ENCODE results near the gene STN1. TPM values are rescaled to one million over a fixed set of nuclear protein-coding genes. Genes with fewer than 3 reads are reported as not detected.
A peak's percentile ranks its signal among the peaks of the same experiment; 100 is the strongest.

STN1 gene
- total RNA-seq, 1 experiment from 2014 or later, result 16.1 TPM

GRCh38 chr10:103885617-103886016 lies 32.4 kb downstream of the STN1 start:
- ChIA-PET POLR2A (no interaction called here), CTCF (interaction anchor here (1.5 kb wide), 1 partner anchor 173 kb away, joined by 6 read pairs; no protein-coding TSS in a partner anchor)
- Histone ChIP-seq H3K9me3 (no peaks in the 10 kb centered on the region), H3K36me3 (ENCODE audit: control insufficient read depth, insufficient read depth, low read length) (0 out of 2 replicates have a peak, but pooled peaks cover 3% of the 10 kb centered on the region), H3K4me1 (peaks cover 20% of the 10 kb centered on the region), H3K27me3 (replicated peaks; ENCODE audit: control insufficient read depth, insufficient read depth, low read length) (no peaks in the 10 kb centered on the region), H3K4me3 (ENCODE audit: low read depth, low read length) (no peak overlapping the region)
- Mint-ChIP-seq H3K36me3 (ENCODE audit: insufficient read depth, unreplicated experiment) (peaks cover 7% of the 10 kb centered on the region), H3K4me3 (ENCODE audit: unreplicated experiment) (no peak overlapping the region), H3K4me1 (ENCODE audit: low read depth, unreplicated experiment) (peaks cover 20% of the 10 kb centered on the region), H3K9me3 (ENCODE audit: unreplicated experiment) (no peaks in the 10 kb centered on the region), H3K27me3 (ENCODE audit: insufficient read depth, unreplicated experiment) (no peaks in the 10 kb centered on the region), H3K27ac (ENCODE audit: unreplicated experiment) (no peak overlapping the region)
- intact Hi-C loops (cut with micrococcal nuclease; ENCODE audit: unreplicated experiment), result loop anchor here (5.0 kb wide), 2 partner anchors 97 to 127 kb away; no protein-coding TSS in a partner anchor
- DNase-seq, result no peak
- no peak for TF ChIP-seq CTCF (IDR thresholded peaks at IDR 0.05; ENCODE audit: insufficient read depth in 1 of 2, low read depth in 1 of 2, low read length in 1 of 2, severe bottlenecking in 1 of 2, unreplicated experiment in 1 of 2)
- no TSS peak for BruUV-seq (replicated peaks)

- TF ChIP-seq CTCF (IDR thresholded peaks at IDR 0.05; ENCODE audit: insufficient read depth in 1 of 2, low read depth in 1 of 2, low read length in 1 of 2, severe bottlenecking in 1 of 2, unreplicated experiment in 1 of 2), result peak; percentile 72 to 74
- no peak overlapping the region for H3K4me3 Mint-ChIP-seq (ENCODE audit: unreplicated experiment)
- H3K27me3 ChIP-seq (replicated peaks; ENCODE audit: control insufficient read depth, insufficient read depth, low read length), result no peaks in the 10 kb centered on the region
- DNase-seq, result peak; percentile 52 to 79
- H3K9me3 Mint-ChIP-seq (ENCODE audit: unreplicated experiment), result no peaks in the 10 kb centered on the region
- CTCF ChIA-PET, result interaction anchor here (1.5 kb wide), 1 partner anchor 172 kb away, joined by 6 read pairs; no protein-coding TSS in a partner anchor
- H3K4me3 ChIP-seq (ENCODE audit: low read depth, low read length), result no peak overlapping the region
- no peaks in the 10 kb centered on the region for H3K27me3 Mint-ChIP-seq (ENCODE audit: insufficient read depth, unreplicated experiment)
- 0 out of 2 replicates have a peak, but pooled peaks cover 3% of the 10 kb centered on the region for H3K36me3 ChIP-seq (ENCODE audit: control insufficient read depth, insufficient read depth, low read length)
- no TSS peak for BruUV-seq (replicated peaks)
- POLR2A ChIA-PET, result no interaction called here
- no peak overlapping the region for H3K27ac Mint-ChIP-seq (ENCODE audit: unreplicated experiment)
- intact Hi-C loops (cut with micrococcal nuclease; ENCODE audit: unreplicated experiment), result loop anchor here (1.0 to 5.0 kb wide), 5 partner anchors 25 to 285 kb away; no protein-coding TSS in a partner anchor
- no peaks in the 10 kb centered on the region for H3K9me3 ChIP-seq
- peaks cover 7% of the 10 kb centered on the region for H3K36me3 Mint-ChIP-seq (ENCODE audit: insufficient read depth, unreplicated experiment)
- H3K4me1 ChIP-seq, result peaks cover 11% of the 10 kb centered on the region
- peaks cover 15% of the 10 kb centered on the region for H3K4me1 Mint-ChIP-seq (ENCODE audit: low read depth, unreplicated experiment)
Measured at GRCh38 chr10:103884681-103885139, 33.3 kb downstream of the STN1 start.

- no peak overlapping the region for H3K27ac Mint-ChIP-seq (ENCODE audit: unreplicated experiment)
- no peak overlapping the region for H3K4me3 Mint-ChIP-seq (ENCODE audit: unreplicated experiment)
- no peak for TF ChIP-seq CTCF (IDR thresholded peaks at IDR 0.05; ENCODE audit: insufficient read depth in 1 of 2, low read depth in 1 of 2, low read length in 1 of 2, severe bottlenecking in 1 of 2, unreplicated experiment in 1 of 2)
- Histone ChIP-seq H3K9me3 (no peaks in the 10 kb centered on the region), H3K36me3 (ENCODE audit: control insufficient read depth, insufficient read depth, low read length) (no peaks in the 10 kb centered on the region), H3K27me3 (replicated peaks; ENCODE audit: control insufficient read depth, insufficient read depth, low read length) (no peaks in the 10 kb centered on the region), H3K4me3 (ENCODE audit: low read depth, low read length) (no peak overlapping the region), H3K4me1 (no peaks in the 10 kb centered on the region)
- no peaks in the 10 kb centered on the region for H3K4me1 Mint-ChIP-seq (ENCODE audit: low read depth, unreplicated experiment)
- H3K27me3 Mint-ChIP-seq (ENCODE audit: insufficient read depth, unreplicated experiment), result no peaks in the 10 kb centered on the region
- H3K36me3 Mint-ChIP-seq (ENCODE audit: insufficient read depth, unreplicated experiment), result no peaks in the 10 kb centered on the region
- intact Hi-C loops (cut with micrococcal nuclease; ENCODE audit: unreplicated experiment), result no loop called here
- CTCF ChIA-PET, result no interaction called here
- BruUV-seq (replicated peaks), result no TSS peak
- DNase-seq, result no peak
- POLR2A ChIA-PET, result no interaction called here
- no peaks in the 10 kb centered on the region for H3K9me3 Mint-ChIP-seq (ENCODE audit: unreplicated experiment)
Measured at GRCh38 chr10:103882285-103883007, 35.5 kb downstream of the STN1 start.
